ENCODE data around the gene PLAGL1.
"Not testable (repeated sequence)": the region's sequence is repeated elsewhere in the genome, so short reads cannot be mapped to it uniquely, and the experiment has no call there.

PLAGL1 gene

GRCh38 chr6:143928853-143929252 is 79.2 kb downstream of the PLAGL1 start:
- no peaks in the 10 kb centered on the region for H3K36me3 ChIP-seq (ENCODE audit: control insufficient read depth, low read depth, low read length)
- no peaks in the 10 kb centered on the region for H3K9me3 ChIP-seq (ENCODE audit: control insufficient read depth, low read depth, low read length)
- no peaks in the 10 kb centered on the region for H3K4me1 ChIP-seq (ENCODE audit: control insufficient read depth, low read depth, low read length)
- H3K9ac ChIP-seq (ENCODE audit: low read length): no peak overlapping the region
- H3K4me3 ChIP-seq (ENCODE audit: low read length): no peak overlapping the region
- H3K27ac ChIP-seq (ENCODE audit: low read length): no peak overlapping the region
- no peaks in the 10 kb centered on the region for H3K27me3 ChIP-seq (ENCODE audit: control insufficient read depth, insufficient read depth, low read length)

GRCh38 chr6:143917026-143917425 is 91.0 kb downstream of the PLAGL1 start:
- not testable (repeated sequence) for H3K9ac ChIP-seq (ENCODE audit: low read length); H3K36me3 ChIP-seq (ENCODE audit: control insufficient read depth, low read depth, low read length); H3K4me3 ChIP-seq (ENCODE audit: low read length); H3K27ac ChIP-seq (ENCODE audit: low read length); H3K4me1 ChIP-seq (ENCODE audit: control insufficient read depth, low read depth, low read length); H3K9me3 ChIP-seq (ENCODE audit: control insufficient read depth, low read depth, low read length); H3K27me3 ChIP-seq (ENCODE audit: control insufficient read depth, insufficient read depth, low read length)

GRCh38 chr6:143912671-143913070 is 95.4 kb downstream of the PLAGL1 start:
- Histone ChIP-seq H3K4me1 (ENCODE audit: control insufficient read depth, low read depth, low read length) (no peaks in the 10 kb centered on the region), H3K4me3 (ENCODE audit: low read length) (no peak overlapping the region), H3K27ac (ENCODE audit: low read length) (no peak overlapping the region), H3K27me3 (ENCODE audit: control insufficient read depth, insufficient read depth, low read length) (no peaks in the 10 kb centered on the region), H3K9ac (ENCODE audit: low read length) (no peak overlapping the region), H3K9me3 (ENCODE audit: control insufficient read depth, low read depth, low read length) (peaks cover under 1% of the 10 kb centered on the region), H3K36me3 (ENCODE audit: control insufficient read depth, low read depth, low read length) (no peaks in the 10 kb centered on the region)

- Histone ChIP-seq H3K9me3 (ENCODE audit: control insufficient read depth, low read depth, low read length) (no peaks in the 10 kb centered on the region), H3K4me1 (ENCODE audit: control insufficient read depth, low read depth, low read length) (no peaks in the 10 kb centered on the region), H3K4me3 (ENCODE audit: low read length) (no peak overlapping the region), H3K9ac (ENCODE audit: low read length) (no peak overlapping the region), H3K36me3 (ENCODE audit: control insufficient read depth, low read depth, low read length) (no peaks in the 10 kb centered on the region), H3K27me3 (ENCODE audit: control insufficient read depth, insufficient read depth, low read length) (no peaks in the 10 kb centered on the region), H3K27ac (ENCODE audit: low read length) (no peak overlapping the region)
These were observed 97.0 kb downstream of the PLAGL1 start for GRCh38 chr6:143911028-143911427.

GRCh38 chr6:143902827-143903226 is 105.2 kb downstream of the PLAGL1 start:
- no peak overlapping the region for H3K4me3 ChIP-seq (ENCODE audit: low read length)
- no peaks in the 10 kb centered on the region for H3K9me3 ChIP-seq (ENCODE audit: control insufficient read depth, low read depth, low read length)
- H3K27me3 ChIP-seq (ENCODE audit: control insufficient read depth, insufficient read depth, low read length): no peaks in the 10 kb centered on the region
- no peak overlapping the region for H3K27ac ChIP-seq (ENCODE audit: low read length)
- H3K4me1 ChIP-seq (ENCODE audit: control insufficient read depth, low read depth, low read length): no peaks in the 10 kb centered on the region
- no peaks in the 10 kb centered on the region for H3K36me3 ChIP-seq (ENCODE audit: control insufficient read depth, low read depth, low read length)
- no peak overlapping the region for H3K9ac ChIP-seq (ENCODE audit: low read length)

- Histone ChIP-seq H3K27ac (ENCODE audit: low read length) (no peak overlapping the region), H3K27me3 (ENCODE audit: control insufficient read depth, insufficient read depth, low read length) (no peaks in the 10 kb centered on the region), H3K36me3 (ENCODE audit: control insufficient read depth, low read depth, low read length) (no peaks in the 10 kb centered on the region), H3K9ac (ENCODE audit: low read length) (no peak overlapping the region), H3K9me3 (ENCODE audit: control insufficient read depth, low read depth, low read length) (no peaks in the 10 kb centered on the region), H3K4me1 (ENCODE audit: control insufficient read depth, low read depth, low read length) (no peaks in the 10 kb centered on the region), H3K4me3 (ENCODE audit: low read length) (no peak overlapping the region)
These were observed 105.9 kb downstream of the PLAGL1 start for GRCh38 chr6:143901885-143902750.

- H3K27ac ChIP-seq (ENCODE audit: low read length): no peak overlapping the region
- no peaks in the 10 kb centered on the region for H3K27me3 ChIP-seq (ENCODE audit: control insufficient read depth, insufficient read depth, low read length)
- no peak overlapping the region for H3K4me3 ChIP-seq (ENCODE audit: low read length)
- no peaks in the 10 kb centered on the region for H3K9me3 ChIP-seq (ENCODE audit: control insufficient read depth, low read depth, low read length)
- H3K9ac ChIP-seq (ENCODE audit: low read length): no peak overlapping the region
- H3K36me3 ChIP-seq (ENCODE audit: control insufficient read depth, low read depth, low read length): no peaks in the 10 kb centered on the region
- no peaks in the 10 kb centered on the region for H3K4me1 ChIP-seq (ENCODE audit: control insufficient read depth, low read depth, low read length)
These were observed 107.7 kb downstream of the PLAGL1 start for GRCh38 chr6:143900358-143900757.

- Histone ChIP-seq H3K27me3 (ENCODE audit: control insufficient read depth, insufficient read depth, low read length) (no peaks in the 10 kb centered on the region), H3K9me3 (ENCODE audit: control insufficient read depth, low read depth, low read length) (no peaks in the 10 kb centered on the region), H3K4me1 (ENCODE audit: control insufficient read depth, low read depth, low read length) (no peaks in the 10 kb centered on the region), H3K27ac (ENCODE audit: low read length) (no peak overlapping the region), H3K36me3 (ENCODE audit: control insufficient read depth, low read depth, low read length) (no peaks in the 10 kb centered on the region), H3K9ac (ENCODE audit: low read length) (no peak overlapping the region), H3K4me3 (ENCODE audit: low read length) (no peak overlapping the region)
These were observed 111.8 kb downstream of the PLAGL1 start for GRCh38 chr6:143896126-143896860.

- Histone ChIP-seq H3K9me3 (ENCODE audit: control insufficient read depth, low read depth, low read length) (no peaks in the 10 kb centered on the region), H3K9ac (ENCODE audit: low read length) (no peak overlapping the region), H3K4me3 (ENCODE audit: low read length) (no peak overlapping the region), H3K27me3 (ENCODE audit: control insufficient read depth, insufficient read depth, low read length) (no peaks in the 10 kb centered on the region), H3K27ac (ENCODE audit: low read length) (no peak overlapping the region), H3K36me3 (ENCODE audit: control insufficient read depth, low read depth, low read length) (no peaks in the 10 kb centered on the region), H3K4me1 (ENCODE audit: control insufficient read depth, low read depth, low read length) (no peaks in the 10 kb centered on the region)
These were observed 113.4 kb downstream of the PLAGL1 start for GRCh38 chr6:143894655-143895054.
